HG02610 (cell line): Measurements from ENCODE around the gene SNRPB.

Experiments
- ATAC-seq: cut with Tn5 transposase; IDR thresholded peaks from one replicate; pipeline ENCODE4 v1.9.1; 2021; ENCODE audit warnings: mild to moderate bottlenecking, moderate library complexity; ENCODE audit not compliant: unreplicated experiment

The SNRPB gene

GRCh38 chr20:2475850-2476741 is 5.5 kb upstream of the SNRPB start:
- no peak for ATAC-seq

DNA sequence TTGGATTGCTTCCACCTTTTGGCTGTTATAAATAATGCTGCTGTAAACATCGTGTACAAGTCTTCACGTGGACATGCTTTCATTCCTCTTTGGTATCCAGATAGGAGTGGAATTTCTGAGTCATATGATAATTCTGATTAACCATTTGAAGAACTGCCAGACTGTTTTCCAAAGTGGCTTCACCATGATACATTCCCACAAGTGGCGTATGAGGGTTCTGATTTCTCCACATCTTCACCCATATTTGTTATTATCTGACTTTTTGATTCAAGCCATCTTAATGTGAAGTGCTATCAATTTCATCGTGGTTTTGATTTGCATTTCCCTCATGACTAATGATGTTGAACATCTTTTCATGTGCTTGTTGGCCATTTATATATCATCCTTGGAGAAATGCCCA is 2.9 kb upstream of the SNRPB start:
- no peak for ATAC-seq

GRCh38 chr20:2469991-2470422 is 582 bp downstream of the SNRPB start:
- peak; percentile 24 for ATAC-seq

GRCh38 chr20:2468581-2469407 is 1.8 kb downstream of the SNRPB start:
- ATAC-seq = no peak

DNA sequence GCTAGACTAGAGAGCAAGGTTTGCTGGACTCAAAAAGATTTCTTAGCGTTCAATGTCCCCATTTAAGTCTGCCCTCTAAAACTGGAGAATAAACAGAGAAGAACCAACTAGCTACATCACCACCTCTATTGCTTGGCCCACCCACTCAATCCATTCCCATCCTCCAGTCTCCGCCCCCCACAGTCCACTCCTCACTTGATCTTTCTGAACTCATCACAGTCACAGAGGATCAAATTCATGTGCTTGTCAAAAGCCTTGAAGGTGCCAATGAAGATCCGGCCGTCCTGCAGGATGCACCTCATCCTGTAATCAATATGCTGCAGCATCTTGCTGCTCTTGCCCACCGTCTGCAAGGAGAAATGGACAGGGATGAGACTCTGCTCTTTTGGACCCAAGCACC is 3.2 kb downstream of the SNRPB start:
- ATAC-seq = no peak

DNA sequence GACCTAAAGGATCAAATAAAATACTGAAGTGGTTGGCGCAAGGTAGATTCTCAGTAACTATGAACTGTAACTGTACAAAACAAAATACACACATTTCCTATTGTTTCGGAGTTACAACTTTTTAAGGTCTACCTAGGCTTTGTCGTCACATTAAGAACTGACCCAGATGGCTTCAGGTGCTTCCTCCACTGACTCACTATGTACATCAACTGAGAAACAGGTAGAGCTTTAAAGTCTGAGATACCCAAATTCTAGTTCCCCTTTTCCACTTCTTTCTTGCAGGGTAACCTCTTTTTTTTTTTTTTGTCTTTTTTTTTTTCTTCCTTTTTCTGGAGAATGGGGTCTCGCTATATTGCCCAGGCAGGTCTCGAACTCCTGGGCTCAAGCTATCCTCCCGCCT is 5.5 kb downstream of the SNRPB start:
- no peak for ATAC-seq

GRCh38 chr20:2463616-2464365 is 6.8 kb downstream of the SNRPB start:
- no peak for ATAC-seq

- ATAC-seq = no peak
These were observed 8.1 kb downstream of the SNRPB start for GRCh38 chr20:2462484-2462883.

DNA sequence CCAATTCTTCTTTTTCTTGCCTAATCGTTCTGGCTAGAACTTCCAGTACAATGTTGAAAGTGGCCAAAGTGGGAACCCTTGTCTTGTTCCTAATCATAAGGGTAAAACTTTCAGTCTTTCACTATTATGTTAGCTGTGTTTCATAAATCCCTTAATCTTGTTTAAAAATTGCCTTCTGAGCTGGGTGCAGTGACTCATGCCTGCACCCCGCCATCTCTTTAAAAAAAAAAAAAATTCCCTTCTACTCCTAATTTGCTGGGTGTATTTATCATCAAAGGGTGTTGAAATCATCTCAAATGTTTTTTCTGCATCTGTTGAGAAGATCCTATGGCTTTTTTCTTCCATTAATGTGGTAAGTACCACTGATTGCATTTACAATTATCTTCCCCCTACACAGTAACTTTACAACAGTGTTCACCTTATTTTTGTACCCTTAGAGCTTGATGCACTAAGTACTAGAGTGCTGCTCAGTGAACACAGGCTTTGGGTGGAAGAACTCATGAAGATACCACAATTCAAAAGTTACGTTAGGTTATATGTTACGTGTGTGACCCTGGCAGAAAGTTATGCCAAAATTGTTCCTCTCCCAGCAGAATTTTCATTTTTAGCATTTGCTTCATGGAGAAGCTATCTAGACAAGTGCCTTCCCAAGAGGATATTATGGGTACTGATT is 9.7 kb downstream of the SNRPB start:
- ATAC-seq = no peak

GRCh38 chr20:2459981-2460751 is 10.4 kb downstream of the SNRPB start:
- no peak for ATAC-seq

DNA sequence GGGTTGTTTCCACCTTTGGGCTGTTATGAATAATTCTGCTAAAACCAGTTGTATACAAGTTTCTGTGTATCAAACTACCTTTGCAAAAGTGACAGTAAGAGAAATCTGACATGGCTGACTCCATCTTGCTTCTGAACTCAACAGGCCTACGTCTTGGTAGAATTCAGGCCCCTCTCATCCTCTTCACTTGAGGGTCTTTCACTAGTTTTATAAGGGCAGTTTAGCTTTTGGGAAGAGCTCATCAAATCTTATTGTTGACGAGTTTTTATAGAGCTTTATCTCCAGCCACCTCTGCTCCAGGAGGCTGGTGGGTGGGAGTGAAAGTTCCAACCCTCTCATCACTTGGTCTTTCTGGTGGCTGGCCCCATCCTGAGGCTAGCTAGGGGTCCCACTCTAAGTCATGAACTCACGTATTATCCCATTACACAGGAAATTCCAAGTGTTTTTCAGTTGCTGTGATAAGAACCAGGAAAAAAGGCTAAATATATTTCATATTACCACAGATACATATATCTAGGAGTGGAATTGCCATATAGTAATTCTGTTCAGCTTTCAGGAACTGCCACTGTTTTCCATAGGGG is 11.6 kb downstream of the SNRPB start:
- no peak for ATAC-seq

DNA sequence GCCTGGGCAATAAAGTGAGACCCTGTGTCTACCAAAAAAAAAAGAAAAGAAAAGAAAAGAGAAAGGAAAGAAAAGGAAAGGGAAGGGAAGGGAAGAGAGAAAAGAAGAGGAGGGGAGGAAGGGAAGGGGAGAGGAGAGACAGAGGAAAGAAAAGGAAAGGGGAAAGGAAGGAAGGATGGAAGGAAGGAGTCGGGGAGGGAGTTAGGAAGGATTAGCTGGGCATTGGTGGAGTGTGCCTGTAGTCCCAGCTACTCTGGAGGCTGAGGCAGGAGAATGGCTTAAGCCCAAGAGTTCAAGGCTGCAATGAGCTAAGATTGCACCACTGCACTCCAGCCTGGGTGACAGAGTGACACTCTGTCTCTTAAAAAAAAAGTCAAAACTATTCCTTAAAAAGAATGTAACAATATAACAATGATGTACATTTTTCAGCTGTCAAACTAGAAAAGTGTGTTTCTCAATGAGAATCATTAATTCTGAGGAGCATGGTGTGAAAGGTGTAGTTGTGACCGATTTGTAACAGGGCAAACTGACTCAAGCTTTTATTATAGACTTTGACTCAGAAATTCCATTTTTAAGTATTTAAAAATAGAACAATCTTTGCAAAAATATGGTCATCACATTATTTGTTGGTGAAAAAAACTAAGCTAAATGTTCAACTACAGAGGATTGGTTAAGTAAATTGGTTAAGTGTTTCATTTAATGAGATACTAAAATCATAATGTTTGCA is 14.7 kb downstream of the SNRPB start:
- no peak for ATAC-seq

DNA sequence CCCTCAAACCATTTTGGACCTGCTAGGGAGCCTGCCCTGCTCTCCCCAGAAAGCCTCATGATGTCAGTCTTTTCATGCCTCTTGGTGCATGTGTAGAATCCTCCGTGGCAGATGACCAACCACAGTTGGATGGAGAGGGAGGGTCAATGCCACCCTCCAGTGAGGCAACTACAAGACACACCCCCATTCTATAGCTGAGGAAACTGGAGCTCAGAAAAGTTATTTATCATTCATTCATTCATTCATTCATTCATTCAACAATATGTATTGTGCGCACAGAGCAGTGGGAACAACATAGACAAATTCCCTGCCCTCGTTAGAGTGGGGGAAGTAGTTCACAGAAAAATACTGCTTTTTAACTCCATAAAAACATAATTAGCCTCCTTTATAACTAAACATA is 16.8 kb downstream of the SNRPB start:
- no peak for ATAC-seq

DNA sequence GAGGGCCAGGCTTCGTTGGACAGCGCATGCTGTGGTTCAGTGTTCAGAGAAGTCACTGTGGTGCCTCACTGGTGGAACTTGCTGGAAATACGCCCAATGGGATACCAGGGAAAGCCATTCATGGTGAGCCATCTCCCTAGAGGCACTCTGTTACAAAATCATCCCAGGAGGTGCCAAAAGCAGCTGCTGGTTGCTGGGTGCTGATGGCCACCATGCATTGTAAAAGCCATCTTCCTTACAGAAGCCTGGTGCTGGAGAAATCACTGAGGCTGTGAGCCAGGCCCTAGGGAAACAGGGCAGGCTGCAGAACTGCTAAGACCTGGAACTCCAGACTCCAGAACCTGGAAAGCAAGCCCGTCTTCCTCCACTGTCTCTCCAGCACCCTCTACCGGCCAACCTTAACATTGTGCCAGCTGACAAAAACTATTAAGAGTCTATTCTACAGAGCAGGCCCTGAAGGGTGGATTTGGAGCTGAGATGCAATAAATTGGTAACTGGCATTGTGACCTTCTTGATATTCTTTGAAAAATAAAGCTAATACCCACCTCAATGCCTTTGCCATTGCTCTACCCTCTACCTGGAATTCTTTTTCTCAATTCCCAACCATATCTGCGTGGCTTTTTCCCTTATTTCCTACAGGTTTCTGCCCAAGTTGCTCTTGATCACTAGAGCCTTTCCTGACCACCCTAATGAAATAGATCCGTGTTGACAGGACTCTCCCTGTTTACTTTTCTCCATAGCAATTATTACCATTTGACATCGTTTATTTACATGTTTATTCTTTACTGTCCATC is 18.5 kb downstream of the SNRPB start:
- ATAC-seq = no peak

GRCh38 chr20:2451422-2451821 is 19.2 kb downstream of the SNRPB start:
- no peak for ATAC-seq

DNA sequence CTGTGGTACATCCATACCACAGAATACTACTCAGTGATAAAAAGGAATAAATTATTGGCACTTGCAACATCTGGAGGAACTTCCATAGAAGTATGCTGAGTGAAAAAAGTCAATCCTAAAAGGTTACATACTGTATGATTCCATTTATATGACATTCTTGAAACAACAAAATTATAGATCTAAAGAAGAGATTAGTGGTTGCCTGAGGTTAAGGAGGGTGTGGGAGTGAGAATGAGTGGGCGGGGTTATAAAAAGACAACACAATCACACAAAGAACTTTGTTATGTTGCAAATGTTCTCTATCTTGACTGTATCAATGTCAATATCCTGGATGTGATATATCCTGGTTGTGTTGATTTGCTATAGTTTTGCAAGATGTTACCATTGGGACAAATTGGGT is 21.2 kb downstream of the SNRPB start:
- ATAC-seq = no peak

DNA sequence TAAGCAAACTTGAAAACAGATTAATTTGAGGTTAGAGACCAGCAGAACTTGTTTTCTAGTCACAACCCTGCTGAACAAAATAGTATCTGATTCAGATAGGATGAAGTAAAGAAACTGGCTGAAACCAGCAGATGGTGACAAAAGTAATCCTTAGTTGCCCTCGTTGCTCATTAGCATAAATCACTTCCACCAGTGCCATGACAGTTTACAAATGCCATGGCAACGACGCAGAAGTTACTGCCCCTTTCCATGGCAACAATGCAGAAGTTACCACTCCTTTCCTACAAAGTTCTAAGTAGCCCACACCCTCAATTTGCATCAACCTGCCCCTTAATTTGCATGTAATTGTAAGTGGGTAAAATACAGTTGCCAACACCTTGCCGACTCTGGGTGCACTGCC is 23.7 kb downstream of the SNRPB start:
- ATAC-seq = no peak

DNA sequence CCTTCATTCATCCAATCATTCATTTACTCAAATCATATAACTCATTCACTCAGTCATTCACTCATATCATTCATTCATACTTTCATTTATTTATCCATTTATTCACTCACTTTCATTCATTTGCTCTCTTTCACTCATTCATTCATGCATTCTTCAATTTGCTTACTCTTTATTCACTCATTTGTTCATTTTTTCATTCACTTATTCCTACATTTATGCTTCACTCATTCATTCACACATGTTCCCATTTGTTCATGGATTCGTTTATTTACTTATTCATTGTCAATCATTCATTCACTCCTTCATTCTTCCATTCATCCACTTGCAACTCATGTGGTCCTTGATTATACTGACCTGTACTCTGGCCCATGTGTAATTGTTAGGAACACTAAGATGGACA is 39.4 kb downstream of the SNRPB start:
- ATAC-seq = no peak
